Vagina (tissue), 2 donors: Measurements from ENCODE around the gene MPI. TPM values are rescaled to one million over a fixed set of nuclear protein-coding genes. Genes with fewer than 3 reads are reported as not detected.
"Not testable (repeated sequence)": the region's sequence is repeated elsewhere in the genome, so short reads cannot be mapped to it uniquely, and the experiment has no call there.

ENCODE experiments used
- DNase-seq, 2 donors: peaks; one replicate each; pipeline ENCODE4 v3.0.0-alpha.2; 2017; ENCODE audit errors: extremely low spot score in 2 of 2
- H3K27ac ChIP-seq: fragments of 200-600 bp; sonication (generic); one replicate; pipeline ENCODE4 v1.5.1; 2019
- H3K27me3 ChIP-seq: fragments of 200-600 bp; sonication (generic); one replicate; pipeline ENCODE4 v1.5.1; 2019
- H3K36me3 ChIP-seq, 2 donors: fragments of 200-600 bp; sonication (generic); one replicate each; pipeline ENCODE4 v1.5.1; 2017 to 2019
- H3K4me1 ChIP-seq: fragments of 200-600 bp; sonication (generic); one replicate; pipeline ENCODE4 v1.5.1; 2019
- H3K4me3 ChIP-seq, 2 donors: fragments of 200-600 bp; sonication (generic); 1 replicate in 1 of 2; 2 replicates in 1 of 2; pipeline ENCODE4 v1.5.1; 2016 to 2019
- H3K9me3 ChIP-seq: fragments of 200-600 bp; sonication (generic); one replicate; pipeline ENCODE4 v1.5.1; 2019
- CTCF ChIP-seq, 3 experiments: fragments of 450-650 bp in 2 of 3; fragments of 200-600 bp in 1 of 3; sonication (generic) in 1 of 3; IDR thresholded peaks; one replicate each; pipeline ENCODE4 v1.5.1; 2017 to 2019; ENCODE audit warnings: antibody characterized with exemption in 3 of 3, mild to moderate bottlenecking in 2 of 3, moderate library complexity in 2 of 3
- POLR2A ChIP-seq, 2 donors: fragments of 450-650 bp; IDR thresholded peaks; one replicate each; pipeline ENCODE4 v1.6.1; 2017; ENCODE audit warnings: antibody characterized with exemption in 2 of 2, mild to moderate bottlenecking in 2 of 2, moderate library complexity in 2 of 2
- POLR2AphosphoS5 ChIP-seq, 2 donors: sonication (generic); formaldehyde crosslinking; IDR thresholded peaks; one replicate each; pipeline ENCODE4 v1.9.0; 2017; ENCODE audit warnings: antibody characterized with exemption in 2 of 2, mild to moderate bottlenecking in 2 of 2, low read depth in 1 of 2; ENCODE audit not compliant: insufficient read depth in 1 of 2
- intact Hi-C: fragments of 100-400 bp; cut with DNase I; formaldehyde crosslinking; loops from one replicate; pipeline ENCODE4 v1.15.1; 2023
- total RNA-seq: library from RNA; depleted of rRNA; stranded (reverse); fragments of >200 nt; gene quantifications from one replicate; pipeline ENCODE4 v1.2.3, GENCODE V29; 2016

MPI gene
- total RNA-seq, 1 donor from 2014 or later = 43.2 TPM

GRCh38 chr15:74908635-74909034 is 18.8 kb downstream of the MPI start:
- TF ChIP-seq POLR2A (IDR thresholded peaks at IDR 0.05) (no peak), CTCF (IDR thresholded peaks at IDR 0.05) (no peak), POLR2AphosphoS5 (IDR thresholded peaks at IDR 0.05; ENCODE audit: insufficient read depth in 1 of 2, low read depth in 1 of 2) (no peak)
- no peaks in the 10 kb centered on the region for H3K27me3 ChIP-seq
- DNase-seq = no peak
- peaks cover 32% of the 10 kb centered on the region for H3K4me1 ChIP-seq
- H3K4me3 ChIP-seq = no peak overlapping the region
- H3K27ac ChIP-seq = no peak overlapping the region
- intact Hi-C loops = no loop called here
- no peaks in the 10 kb centered on the region for H3K9me3 ChIP-seq
- H3K36me3 ChIP-seq = peaks cover 0 to 23% of the 10 kb centered on the region in 2 donors

- H3K27me3 ChIP-seq = no peaks in the 10 kb centered on the region
- no peak overlapping the region for H3K4me3 ChIP-seq
- H3K4me1 ChIP-seq = no peaks in the 10 kb centered on the region
- H3K27ac ChIP-seq = no peak overlapping the region
- H3K9me3 ChIP-seq = no peaks in the 10 kb centered on the region
- no peak for DNase-seq
- H3K36me3 ChIP-seq = peaks cover 0 to 43% of the 10 kb centered on the region in 2 donors
- intact Hi-C loops = no loop called here
- no peak for TF ChIP-seq CTCF (IDR thresholded peaks at IDR 0.05)
- TF ChIP-seq POLR2A (IDR thresholded peaks at IDR 0.05) = no peak
Measured at GRCh38 chr15:74913041-74913440, 23.2 kb downstream of the MPI start.

GRCh38 chr15:74913799-74914198 is 24.0 kb downstream of the MPI start:
- H3K4me1 ChIP-seq, DNase-seq, H3K27ac ChIP-seq, H3K27me3 ChIP-seq, H3K4me3 ChIP-seq, intact Hi-C loops, H3K9me3 ChIP-seq: not testable (repeated sequence)
- peaks cover 0 to 51% of the 10 kb centered on the region in 2 donors for H3K36me3 ChIP-seq

- peaks cover 0 to 75% of the 10 kb centered on the region in 2 donors for H3K36me3 ChIP-seq
Measured at GRCh38 chr15:74917676-74918075, 27.8 kb downstream of the MPI start.

GRCh38 chr15:74920456-74920855 is 30.6 kb downstream of the MPI start:
- no peaks in the 10 kb centered on the region for H3K27me3 ChIP-seq
- H3K36me3 ChIP-seq = peaks cover 0 to 87% of the 10 kb centered on the region in 2 donors
- intact Hi-C loops = no loop called here
- no peak for DNase-seq
- H3K4me1 ChIP-seq = no peaks in the 10 kb centered on the region
- no peak overlapping the region for H3K4me3 ChIP-seq
- no peak overlapping the region for H3K27ac ChIP-seq
- TF ChIP-seq CTCF (IDR thresholded peaks at IDR 0.05) (no peak), POLR2A (IDR thresholded peaks at IDR 0.05) (no peak), POLR2AphosphoS5 (IDR thresholded peaks at IDR 0.05; ENCODE audit: insufficient read depth in 1 of 2, low read depth in 1 of 2) (no peak)
- no peaks in the 10 kb centered on the region for H3K9me3 ChIP-seq

More at GRCh38 chr15:74917676-74918075, 27.8 kb downstream of the MPI start:
- no peak overlapping the region for H3K4me3 ChIP-seq
- no peak for DNase-seq
- H3K4me1 ChIP-seq = no peaks in the 10 kb centered on the region
- intact Hi-C loops = no loop called here
- H3K9me3 ChIP-seq = no peaks in the 10 kb centered on the region
- TF ChIP-seq POLR2AphosphoS5 (IDR thresholded peaks at IDR 0.05; ENCODE audit: insufficient read depth in 1 of 2, low read depth in 1 of 2) = no peak
- TF ChIP-seq POLR2A (IDR thresholded peaks at IDR 0.05) = no peak
- TF ChIP-seq CTCF (IDR thresholded peaks at IDR 0.05) = no peak
- H3K27me3 ChIP-seq = no peaks in the 10 kb centered on the region
- H3K27ac ChIP-seq = no peak overlapping the region

GRCh38 chr15:74924525-74924924 is 34.7 kb downstream of the MPI start:
- intact Hi-C loops = no loop called here
- no peaks in the 10 kb centered on the region for H3K27me3 ChIP-seq
- H3K36me3 ChIP-seq = peaks cover 0 to 77% of the 10 kb centered on the region in 2 donors
- H3K4me1 ChIP-seq = no peaks in the 10 kb centered on the region
- no peak overlapping the region for H3K4me3 ChIP-seq
- DNase-seq = no peak
- H3K9me3 ChIP-seq = no peaks in the 10 kb centered on the region
- no peak overlapping the region for H3K27ac ChIP-seq
- TF ChIP-seq POLR2AphosphoS5 (IDR thresholded peaks at IDR 0.05; ENCODE audit: insufficient read depth in 1 of 2, low read depth in 1 of 2) = no peak
- no peak for TF ChIP-seq POLR2A (IDR thresholded peaks at IDR 0.05)
- no peak for TF ChIP-seq CTCF (IDR thresholded peaks at IDR 0.05)
